PC-3 (cell line): ENCODE measurements around the gene TNPO3.

Experiments used
- EZH2 ChIP-seq: fragments of 300-600 bp; sonication (generic); IDR thresholded peaks from one replicate; pipeline ENCODE4 v1.6.1; 2017; ENCODE audit warnings: antibody characterized with exemption, mild to moderate bottlenecking, low read length; ENCODE audit not compliant: unreplicated experiment
- TF ChIP-seq, protein P1 (sequence below): fragments of 300-600 bp; sonication (generic); conservative IDR thresholded peaks from 2 replicates; pipeline ENCODE4 v1.5.1; 2017; ENCODE audit warnings: antibody characterized with exemption, low read depth, mild to moderate bottlenecking, low read length

GRCh38 chr7:128915271-128915819 is 139.6 kb downstream of the TNPO3 start:
- TF ChIP-seq, protein P1, sequence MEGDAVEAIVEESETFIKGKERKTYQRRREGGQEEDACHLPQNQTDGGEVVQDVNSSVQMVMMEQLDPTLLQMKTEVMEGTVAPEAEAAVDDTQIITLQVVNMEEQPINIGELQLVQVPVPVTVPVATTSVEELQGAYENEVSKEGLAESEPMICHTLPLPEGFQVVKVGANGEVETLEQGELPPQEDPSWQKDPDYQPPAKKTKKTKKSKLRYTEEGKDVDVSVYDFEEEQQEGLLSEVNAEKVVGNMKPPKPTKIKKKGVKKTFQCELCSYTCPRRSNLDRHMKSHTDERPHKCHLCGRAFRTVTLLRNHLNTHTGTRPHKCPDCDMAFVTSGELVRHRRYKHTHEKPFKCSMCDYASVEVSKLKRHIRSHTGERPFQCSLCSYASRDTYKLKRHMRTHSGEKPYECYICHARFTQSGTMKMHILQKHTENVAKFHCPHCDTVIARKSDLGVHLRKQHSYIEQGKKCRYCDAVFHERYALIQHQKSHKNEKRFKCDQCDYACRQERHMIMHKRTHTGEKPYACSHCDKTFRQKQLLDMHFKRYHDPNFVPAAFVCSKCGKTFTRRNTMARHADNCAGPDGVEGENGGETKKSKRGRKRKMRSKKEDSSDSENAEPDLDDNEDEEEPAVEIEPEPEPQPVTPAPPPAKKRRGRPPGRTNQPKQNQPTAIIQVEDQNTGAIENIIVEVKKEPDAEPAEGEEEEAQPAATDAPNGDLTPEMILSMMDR = no peak
- TF ChIP-seq EZH2 = no peak
